Prostate gland (tissue), 2 donors: ENCODE measurements around the gene SLC25A26.
A peak's percentile ranks its signal among the peaks of the same experiment; 100 is the strongest.

Source experiments
- CTCF ChIP-seq, 4 experiments: fragments of 200-600 bp in 2 of 4; fragments of 450-650 bp in 2 of 4; sonication (generic) in 2 of 4; IDR thresholded peaks; 1 replicate in 3 of 4; 2 replicates in 1 of 4; pipeline ENCODE4 v1.5.1; 2016 to 2019; ENCODE audit warnings: antibody characterized with exemption in 4 of 4, mild to moderate bottlenecking in 2 of 4, moderate library complexity in 2 of 4
- POLR2A ChIP-seq: fragments of 450-650 bp; IDR thresholded peaks from one replicate; pipeline ENCODE4 v1.6.1; 2016; ENCODE audit warnings: antibody characterized with exemption, mild to moderate bottlenecking
- POLR2AphosphoS5 ChIP-seq: sonication (generic); formaldehyde crosslinking; IDR thresholded peaks from one replicate; pipeline ENCODE4 v1.6.1; 2017; ENCODE audit warnings: antibody characterized with exemption

- TF ChIP-seq POLR2AphosphoS5, result no peak
- TF ChIP-seq POLR2A, result no peak
- peak in 1 of 4 experiments; percentile 6 for TF ChIP-seq CTCF (IDR thresholded peaks at IDR 0.05)
These were observed 25.4 kb upstream of the SLC25A26 start for GRCh38 chr3:66195347-66195783.
